Erythroblast (primary cell): ENCODE results near the gene SPAG5.
"Not testable (repeated sequence)": the region's sequence is repeated elsewhere in the genome, so short reads cannot be mapped to it uniquely, and the experiment has no call there.

Experiments
- DNase-seq, 2 experiments: peaks; one replicate each; lab custom pipeline; 2025; lab: John Stamatoyannopoulos, UW
- GATA1 ChIP-seq: IDR thresholded peaks from 2 replicates; pipeline ENCODE4 v1.6.1; 2011; ENCODE audit warnings: low read depth, mild to moderate bottlenecking, control low read depth, low read length, moderate library complexity
- POLR2A ChIP-seq: IDR thresholded peaks from 2 replicates; pipeline ENCODE4 v1.6.1; 2011; ENCODE audit warnings: mild to moderate bottlenecking, low read length

Gene SPAG5

GRCh38 chr17:28620010-28620409 is 21.2 kb upstream of the SPAG5 start:
- DNase-seq, result no peak
- TF ChIP-seq POLR2A (no peak), GATA1 (no peak)

- DNase-seq, result no peak
- TF ChIP-seq POLR2A (no peak), GATA1 (no peak)
Measured at GRCh38 chr17:28618464-28618863, 19.6 kb upstream of the SPAG5 start.

GRCh38 chr17:28616281-28616680 is 17.5 kb upstream of the SPAG5 start:
- DNase-seq, result no peak
- TF ChIP-seq GATA1 (no peak), POLR2A (no peak)

GRCh38 chr17:28615260-28615940 is 16.6 kb upstream of the SPAG5 start:
- TF ChIP-seq GATA1 (no peak), POLR2A (no peak)
- no peak for DNase-seq

GRCh38 chr17:28613931-28614381 is 15.1 kb upstream of the SPAG5 start, which contains the start of gene RSKR:
Gene RSKR (minus strand): TSS chr17:28614185. CDS start chr17:28614161, 24 bp downstream.
- no peak for DNase-seq
- TF ChIP-seq GATA1, result no peak
- no peak for TF ChIP-seq POLR2A

GRCh38 chr17:28612936-28613872 is 14.4 kb upstream of the SPAG5 start:
- no peak for TF ChIP-seq GATA1
- no peak for TF ChIP-seq POLR2A
- peak; percentile 32 to 58 for DNase-seq

- DNase-seq, result no peak
- no peak for TF ChIP-seq POLR2A
- no peak for TF ChIP-seq GATA1
Measured at GRCh38 chr17:28612531-28612930, 13.7 kb upstream of the SPAG5 start.

GRCh38 chr17:28610376-28610775 is 11.6 kb upstream of the SPAG5 start:
- DNase-seq, result peak in 1 of 2 experiments; percentile 10
- no peak for TF ChIP-seq POLR2A
- no peak for TF ChIP-seq GATA1

- DNase-seq, result not testable (repeated sequence)
Measured at GRCh38 chr17:28604031-28604430, 5.2 kb upstream of the SPAG5 start.

GRCh38 chr17:28599311-28600184 is 723 bp upstream of the SPAG5 start:
- DNase-seq, result peak; percentile 86 to 91

GRCh38 chr17:28598389-28598788 is 436 bp downstream of the SPAG5 start:
- no peak for TF ChIP-seq POLR2A
- no peak for TF ChIP-seq GATA1
- no peak for DNase-seq

More at GRCh38 chr17:28599311-28600184, 723 bp upstream of the SPAG5 start:
- TF ChIP-seq GATA1 (no peak), POLR2A (peak; percentile 90)

- no peak for DNase-seq
- TF ChIP-seq POLR2A, result no peak
- TF ChIP-seq GATA1, result no peak
Measured at GRCh38 chr17:28597606-28598383, 1.0 kb downstream of the SPAG5 start.
